ENCODE measurements around the gene RAC3.

Gene RAC3

GRCh38 chr17:82005701-82006348, 25.7 kb upstream of the RAC3 start:
- H3K9me3 Mint-ChIP-seq = no peaks in the 10 kb centered on the region
- H3K27me3 Mint-ChIP-seq = no peaks in the 10 kb centered on the region
- no peak overlapping the region for H3K4me3 Mint-ChIP-seq
- H3K4me1 Mint-ChIP-seq = peaks cover 2% of the 10 kb centered on the region
- ATAC-seq (ENCODE audit: low read depth) (no peak), DNase-seq (ENCODE audit: low spot score in 2 of 2) (no peak)
- H3K36me3 Mint-ChIP-seq = peaks cover 3% of the 10 kb centered on the region
- no peak overlapping the region for H3K27ac Mint-ChIP-seq

DNA sequence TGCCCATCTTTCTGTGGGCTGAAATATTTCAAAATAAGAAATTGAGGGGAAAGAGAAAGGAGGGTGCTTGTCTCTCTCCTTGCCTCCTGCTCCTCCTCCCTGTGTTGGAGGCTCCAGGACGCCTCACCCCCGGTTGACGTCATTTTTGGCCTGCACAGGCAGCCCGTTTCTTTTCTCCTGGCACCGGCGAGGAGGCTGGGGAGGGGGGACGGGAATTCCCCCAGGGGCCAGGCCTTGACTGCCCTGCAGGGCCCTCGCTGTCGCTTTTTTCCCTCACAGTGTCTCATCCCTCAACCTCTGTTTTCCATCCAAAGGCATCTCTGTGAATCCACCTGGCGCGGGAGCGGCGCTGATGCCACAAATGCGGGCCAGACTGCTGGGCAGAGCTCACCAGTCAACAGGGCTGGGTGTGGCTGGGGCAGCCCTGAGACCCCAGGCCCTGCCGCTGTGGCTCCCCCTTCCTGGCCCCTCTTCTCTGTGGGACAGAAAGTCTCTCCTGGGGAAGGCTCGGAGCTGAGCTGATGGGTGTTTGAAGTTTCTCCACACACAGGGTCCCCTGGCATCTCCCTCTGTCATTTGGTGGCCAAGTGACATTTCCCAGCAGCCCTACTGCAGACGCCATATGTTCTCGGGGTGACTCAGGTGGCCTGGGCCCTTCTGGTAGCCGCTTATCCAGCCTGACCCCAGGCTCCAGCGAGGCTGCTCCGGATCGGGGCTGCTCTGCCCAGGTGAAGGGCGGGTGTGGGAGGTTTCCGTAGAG, 24.8 kb upstream of the RAC3 start:
- H3K4me3 Mint-ChIP-seq = no peak overlapping the region
- H3K27me3 Mint-ChIP-seq = no peaks in the 10 kb centered on the region
- no peak overlapping the region for H3K27ac Mint-ChIP-seq
- DNase-seq (ENCODE audit: low spot score in 2 of 2) = no peak
- peaks cover 2% of the 10 kb centered on the region for H3K4me1 Mint-ChIP-seq
- no peak for ATAC-seq (ENCODE audit: low read depth)
- no peaks in the 10 kb centered on the region for H3K9me3 Mint-ChIP-seq
- H3K36me3 Mint-ChIP-seq = peaks cover 3% of the 10 kb centered on the region

- DNase-seq (ENCODE audit: low spot score in 2 of 2) (no peak), ATAC-seq (ENCODE audit: low read depth) (no peak)
- no peak overlapping the region for H3K4me3 Mint-ChIP-seq
- no peaks in the 10 kb centered on the region for H3K27me3 Mint-ChIP-seq
- peaks cover 3% of the 10 kb centered on the region for H3K36me3 Mint-ChIP-seq
- peaks cover 2% of the 10 kb centered on the region for H3K4me1 Mint-ChIP-seq
- H3K27ac Mint-ChIP-seq = no peak overlapping the region
- no peaks in the 10 kb centered on the region for H3K9me3 Mint-ChIP-seq
Measured at GRCh38 chr17:82007228-82007494, 24.3 kb upstream of the RAC3 start.

DNA sequence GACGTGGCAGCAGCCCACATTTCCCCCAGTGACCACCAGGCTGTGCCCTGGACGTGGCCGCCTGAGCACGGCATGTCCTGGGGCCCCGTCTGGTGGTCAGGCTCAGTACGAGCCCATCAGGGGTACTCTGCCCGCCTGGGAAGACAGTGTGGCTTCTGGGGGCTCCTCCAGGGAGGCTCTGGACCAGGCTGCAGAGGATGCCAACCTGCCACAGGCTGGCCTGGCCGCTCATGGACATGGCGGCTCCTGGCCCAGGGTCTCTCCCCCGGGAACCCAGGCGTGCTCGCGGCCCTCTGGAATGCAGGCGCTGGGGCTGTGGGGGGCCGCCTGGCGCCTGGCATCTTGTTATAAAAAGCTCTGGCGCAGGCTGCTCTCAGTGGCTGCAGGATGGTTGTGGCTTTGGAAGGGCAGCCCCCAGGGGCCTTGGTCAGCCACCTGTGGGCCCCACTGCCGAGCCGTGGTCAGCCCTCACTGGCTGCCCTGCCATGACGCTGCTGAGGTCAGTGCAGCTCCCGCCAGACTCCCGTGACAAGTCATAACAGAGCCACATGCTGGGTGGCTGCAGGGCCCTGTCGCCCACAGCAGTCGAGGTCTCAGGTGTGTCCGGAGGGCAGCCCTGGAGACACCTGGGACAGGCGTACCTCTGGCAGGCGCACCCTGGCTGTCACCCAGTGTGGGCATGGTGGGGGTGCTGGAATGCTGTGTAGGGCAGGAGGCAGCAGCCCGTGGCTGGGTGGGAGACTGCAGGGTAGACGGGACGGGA, 23.8 kb upstream of the RAC3 start:
- Mint-ChIP-seq H3K36me3 (peaks cover 3% of the 10 kb centered on the region), H3K27me3 (no peaks in the 10 kb centered on the region), H3K9me3 (no peaks in the 10 kb centered on the region), H3K27ac (no peak overlapping the region), H3K4me1 (peaks cover 2% of the 10 kb centered on the region), H3K4me3 (no peak overlapping the region)
- ATAC-seq (ENCODE audit: low read depth) = no peak
- no peak for DNase-seq (ENCODE audit: low spot score in 2 of 2)

GRCh38 chr17:82008258-82008940, 23.1 kb upstream of the RAC3 start:
- H3K4me1 Mint-ChIP-seq = peaks cover 2% of the 10 kb centered on the region
- no peak for ATAC-seq (ENCODE audit: low read depth)
- H3K9me3 Mint-ChIP-seq = no peaks in the 10 kb centered on the region
- DNase-seq (ENCODE audit: low spot score in 2 of 2) = no peak
- no peaks in the 10 kb centered on the region for H3K27me3 Mint-ChIP-seq
- H3K4me3 Mint-ChIP-seq = no peak overlapping the region
- H3K27ac Mint-ChIP-seq = no peak overlapping the region
- H3K36me3 Mint-ChIP-seq = peaks cover 3% of the 10 kb centered on the region

DNA sequence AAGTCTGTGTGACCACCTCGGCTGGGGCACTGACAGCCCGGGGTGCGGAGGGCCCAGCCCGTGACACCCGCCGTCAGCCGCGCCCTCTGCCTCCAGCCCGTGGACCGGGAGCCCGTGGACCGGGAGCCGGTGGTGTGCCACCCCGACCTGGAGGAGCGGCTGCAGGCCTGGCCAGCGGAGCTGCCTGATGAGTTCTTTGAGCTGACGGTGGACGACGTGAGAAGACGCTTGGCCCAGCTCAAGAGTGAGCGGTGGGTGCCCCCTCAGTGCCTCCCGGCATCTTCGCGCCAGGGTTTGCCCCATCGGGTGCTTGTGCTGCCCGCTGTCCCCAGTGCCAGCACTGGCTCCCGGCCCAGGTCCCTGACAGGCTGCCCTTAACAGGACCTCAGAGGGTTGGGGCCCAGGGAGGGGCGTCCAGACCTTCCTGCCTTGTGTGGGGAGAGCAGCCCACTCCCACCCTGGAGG, 22.5 kb upstream of the RAC3 start:
- ATAC-seq (ENCODE audit: low read depth) (no peak), DNase-seq (ENCODE audit: low spot score in 2 of 2) (no peak)
- no peaks in the 10 kb centered on the region for H3K27me3 Mint-ChIP-seq
- no peak overlapping the region for H3K4me3 Mint-ChIP-seq
- no peaks in the 10 kb centered on the region for H3K9me3 Mint-ChIP-seq
- peaks cover 4% of the 10 kb centered on the region for H3K36me3 Mint-ChIP-seq
- H3K4me1 Mint-ChIP-seq = peaks cover 2% of the 10 kb centered on the region
- no peak overlapping the region for H3K27ac Mint-ChIP-seq

GRCh38 chr17:82009413-82009812, 22.1 kb upstream of the RAC3 start:
- ATAC-seq (ENCODE audit: low read depth) (no peak), DNase-seq (ENCODE audit: low spot score in 2 of 2) (no peak)
- peaks cover 2% of the 10 kb centered on the region for H3K4me1 Mint-ChIP-seq
- H3K9me3 Mint-ChIP-seq = no peaks in the 10 kb centered on the region
- H3K27ac Mint-ChIP-seq = no peak overlapping the region
- H3K4me3 Mint-ChIP-seq = no peak overlapping the region
- no peaks in the 10 kb centered on the region for H3K27me3 Mint-ChIP-seq
- H3K36me3 Mint-ChIP-seq = peaks cover 7% of the 10 kb centered on the region

- DNase-seq (ENCODE audit: low spot score in 2 of 2) (no peak), ATAC-seq (ENCODE audit: low read depth) (no peak)
- Mint-ChIP-seq H3K36me3 (peaks cover 7% of the 10 kb centered on the region), H3K27me3 (no peaks in the 10 kb centered on the region), H3K27ac (no peak overlapping the region), H3K9me3 (no peaks in the 10 kb centered on the region), H3K4me3 (no peak overlapping the region), H3K4me1 (peaks cover 2% of the 10 kb centered on the region)
Measured at GRCh38 chr17:82010575-82011525, 20.6 kb upstream of the RAC3 start.

GRCh38 chr17:82011617-82012187, 19.8 kb upstream of the RAC3 start:
- Mint-ChIP-seq H3K36me3 (peaks cover 7% of the 10 kb centered on the region), H3K4me3 (no peak overlapping the region), H3K4me1 (peaks cover 2% of the 10 kb centered on the region), H3K9me3 (no peaks in the 10 kb centered on the region), H3K27ac (no peak overlapping the region), H3K27me3 (no peaks in the 10 kb centered on the region)
- DNase-seq (ENCODE audit: low spot score in 2 of 2) (no peak), ATAC-seq (ENCODE audit: low read depth) (no peak)

DNA sequence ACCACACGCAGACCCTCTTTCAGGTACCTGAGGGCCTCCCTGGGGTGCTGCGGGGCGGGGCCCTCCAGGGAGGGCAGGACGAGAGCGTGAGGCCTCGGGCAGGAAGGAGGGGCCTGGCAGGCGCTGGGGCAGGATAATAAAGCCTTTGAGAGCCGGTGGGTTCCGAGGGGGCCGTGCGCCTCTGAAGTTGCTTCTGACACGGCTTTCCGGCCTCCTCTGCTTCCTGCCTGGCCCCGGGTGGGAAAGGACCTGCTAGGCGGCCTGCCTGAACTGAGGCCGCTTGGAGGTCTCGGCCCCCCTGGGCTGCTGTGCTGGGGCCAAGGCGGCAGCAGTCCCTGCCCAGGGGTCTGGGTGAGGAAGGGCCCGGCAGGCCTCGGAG, 19.2 kb upstream of the RAC3 start:
- no peak overlapping the region for H3K27ac Mint-ChIP-seq
- no peaks in the 10 kb centered on the region for H3K27me3 Mint-ChIP-seq
- no peak overlapping the region for H3K4me3 Mint-ChIP-seq
- H3K36me3 Mint-ChIP-seq = peaks cover 7% of the 10 kb centered on the region
- DNase-seq (ENCODE audit: low spot score in 2 of 2) (no peak), ATAC-seq (ENCODE audit: low read depth) (no peak)
- no peaks in the 10 kb centered on the region for H3K9me3 Mint-ChIP-seq
- peaks cover 2% of the 10 kb centered on the region for H3K4me1 Mint-ChIP-seq

- Mint-ChIP-seq H3K4me1 (peaks cover 2% of the 10 kb centered on the region), H3K27ac (no peak overlapping the region), H3K4me3 (no peak overlapping the region), H3K9me3 (no peaks in the 10 kb centered on the region), H3K36me3 (peaks cover 7% of the 10 kb centered on the region), H3K27me3 (no peaks in the 10 kb centered on the region)
- DNase-seq (ENCODE audit: low spot score in 2 of 2) = no peak
- no peak for ATAC-seq (ENCODE audit: low read depth)
Measured at GRCh38 chr17:82012640-82013295, 18.7 kb upstream of the RAC3 start.

DNA sequence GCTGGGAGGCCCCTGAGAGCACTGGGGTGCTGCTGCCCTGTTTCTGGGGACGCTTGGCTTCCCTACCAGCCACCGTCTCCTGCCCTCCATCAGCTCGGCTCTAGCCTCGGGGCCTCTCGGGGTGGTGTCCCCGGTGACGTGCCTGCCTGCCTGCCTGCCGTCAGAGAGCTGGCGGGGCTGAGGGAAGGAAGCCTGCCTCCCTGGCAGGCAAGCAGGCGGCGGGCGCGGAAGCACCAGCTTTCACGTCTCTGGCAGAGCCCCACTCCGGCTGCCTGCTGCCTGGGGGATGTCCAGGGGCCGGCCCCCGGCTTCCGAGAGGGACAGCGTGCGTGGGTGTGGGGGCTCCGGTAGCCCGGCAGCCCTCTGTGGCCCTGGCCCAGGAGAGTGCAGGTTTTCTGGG, 18.1 kb upstream of the RAC3 start:
- H3K27ac Mint-ChIP-seq = no peak overlapping the region
- DNase-seq (ENCODE audit: low spot score in 2 of 2) = no peak
- H3K27me3 Mint-ChIP-seq = no peaks in the 10 kb centered on the region
- H3K4me3 Mint-ChIP-seq = no peak overlapping the region
- H3K36me3 Mint-ChIP-seq = peaks cover 7% of the 10 kb centered on the region
- H3K9me3 Mint-ChIP-seq = no peaks in the 10 kb centered on the region
- no peaks in the 10 kb centered on the region for H3K4me1 Mint-ChIP-seq
- ATAC-seq (ENCODE audit: low read depth) = no peak

Measured in memory B cell (primary cell).